ENCODE data around the gene C9orf78.
"Not testable (repeated sequence)": the region's sequence is repeated elsewhere in the genome, so short reads cannot be mapped to it uniquely, and the experiment has no call there.

Gene C9orf78

GRCh38 chr9:129802833-129803675, 32.0 kb downstream of the C9orf78 start, which contains the start of gene TOR1B:
TOR1B (plus strand) TSS chr9:129803184; CDS start chr9:129803213, 29 bp downstream.
- no peak for TF ChIP-seq CTCF (IDR thresholded peaks at IDR 0.05; ENCODE audit: low read depth, low read length)
- peak; percentile 95 to 96 for DNase-seq (ENCODE audit: low read depth in 2 of 2)
- peak within 1 kb of the TSS; percentile 68 to 73 for H3K4me3 ChIP-seq (replicated peaks in 1 of 2; ENCODE audit: low read depth in 2 of 2, low read length in 2 of 2)

- no peak for TF ChIP-seq CTCF (IDR thresholded peaks at IDR 0.05; ENCODE audit: low read depth, low read length)
- DNase-seq (ENCODE audit: low read depth in 2 of 2): no peak
- H3K4me3 ChIP-seq (replicated peaks in 1 of 2; ENCODE audit: low read depth in 2 of 2, low read length in 2 of 2): no peak overlapping the region
Measured at GRCh38 chr9:129801504-129801903, 33.6 kb downstream of the C9orf78 start.

- no peak for DNase-seq (ENCODE audit: low read depth in 2 of 2)
- no peak for TF ChIP-seq CTCF (IDR thresholded peaks at IDR 0.05; ENCODE audit: low read depth, low read length)
- H3K4me3 ChIP-seq (replicated peaks in 1 of 2; ENCODE audit: low read depth in 2 of 2, low read length in 2 of 2): no peak overlapping the region
Measured at GRCh38 chr9:129798973-129799372, 36.1 kb downstream of the C9orf78 start.

GRCh38 chr9:129796029-129796428, 39.0 kb downstream of the C9orf78 start:
- not testable (repeated sequence) for DNase-seq (ENCODE audit: low read depth in 2 of 2); H3K4me3 ChIP-seq (replicated peaks in 1 of 2; ENCODE audit: low read depth in 2 of 2, low read length in 2 of 2)

- DNase-seq (ENCODE audit: low read depth in 2 of 2): no peak
- no peak overlapping the region for H3K4me3 ChIP-seq (replicated peaks in 1 of 2; ENCODE audit: low read depth in 2 of 2, low read length in 2 of 2)
- TF ChIP-seq CTCF (IDR thresholded peaks at IDR 0.05; ENCODE audit: low read depth, low read length): no peak
Measured at GRCh38 chr9:129794549-129794948, 40.5 kb downstream of the C9orf78 start.

- TF ChIP-seq CTCF (IDR thresholded peaks at IDR 0.05; ENCODE audit: low read depth, low read length): no peak
- no peak for DNase-seq (ENCODE audit: low read depth in 2 of 2)
- H3K4me3 ChIP-seq (replicated peaks in 1 of 2; ENCODE audit: low read depth in 2 of 2, low read length in 2 of 2): no peak overlapping the region
Measured at GRCh38 chr9:129786481-129786880, 48.6 kb downstream of the C9orf78 start.

GRCh38 chr9:129785866-129786265, 49.2 kb downstream of the C9orf78 start:
- peak in 1 of 2 donors; percentile 25 for DNase-seq (ENCODE audit: low read depth in 2 of 2)
- TF ChIP-seq CTCF (IDR thresholded peaks at IDR 0.05; ENCODE audit: low read depth, low read length): no peak
- no peak overlapping the region for H3K4me3 ChIP-seq (replicated peaks in 1 of 2; ENCODE audit: low read depth in 2 of 2, low read length in 2 of 2)

- H3K4me3 ChIP-seq (replicated peaks in 1 of 2; ENCODE audit: low read depth in 2 of 2, low read length in 2 of 2); DNase-seq (ENCODE audit: low read depth in 2 of 2): not testable (repeated sequence)
Measured at GRCh38 chr9:129784970-129785369, 50.1 kb downstream of the C9orf78 start.

Measured in cardiac fibroblast (primary cell).